HG03571 (cell line): Measurements from ENCODE around the gene FAM163B.
"Not testable (repeated sequence)": the region's sequence is repeated elsewhere in the genome, so short reads cannot be mapped to it uniquely, and the experiment has no call there.

Experiments used
- ATAC-seq: cut with Tn5 transposase; IDR thresholded peaks from one replicate; pipeline ENCODE4 v1.9.1; 2021; ENCODE audit not compliant: unreplicated experiment

FAM163B gene

GRCh38 chr9:133640160-133640559 lies 31.0 kb upstream of the FAM163B start:
- no peak for ATAC-seq

GRCh38 chr9:133639613-133640012 lies 30.4 kb upstream of the FAM163B start:
- ATAC-seq = no peak

GRCh38 chr9:133638711-133639110 lies 29.5 kb upstream of the FAM163B start:
- ATAC-seq = no peak

- ATAC-seq = no peak
Measured at GRCh38 chr9:133638076-133638475, 28.9 kb upstream of the FAM163B start.

- ATAC-seq = no peak
Measured at GRCh38 chr9:133637451-133638055, 28.4 kb upstream of the FAM163B start.

GRCh38 chr9:133636902-133637301 lies 27.7 kb upstream of the FAM163B start:
- ATAC-seq = no peak

- no peak for ATAC-seq
Measured at GRCh38 chr9:133635533-133636531, 26.6 kb upstream of the FAM163B start, which contains the start of gene DBH. Gene DBH (plus strand): TSS chr9:133636363. CDS start chr9:133636372, 9 bp downstream.

- ATAC-seq = no peak
Measured at GRCh38 chr9:133635098-133635497, 25.9 kb upstream of the FAM163B start.

- ATAC-seq = no peak
Measured at GRCh38 chr9:133634081-133634691, 25.0 kb upstream of the FAM163B start.

- ATAC-seq = no peak
Measured at GRCh38 chr9:133633681-133634080, 24.5 kb upstream of the FAM163B start.

GRCh38 chr9:133632806-133633680 lies 23.9 kb upstream of the FAM163B start:
- ATAC-seq = no peak

- no peak for ATAC-seq
Measured at GRCh38 chr9:133631111-133631510, 21.9 kb upstream of the FAM163B start.

- no peak for ATAC-seq
Measured at GRCh38 chr9:133629221-133630110, 20.3 kb upstream of the FAM163B start.

- ATAC-seq = no peak
Measured at GRCh38 chr9:133628766-133629165, 19.6 kb upstream of the FAM163B start.

- no peak for ATAC-seq
Measured at GRCh38 chr9:133627341-133627740, 18.2 kb upstream of the FAM163B start.

GRCh38 chr9:133626008-133626407 lies 16.8 kb upstream of the FAM163B start:
- ATAC-seq = not testable (repeated sequence)

GRCh38 chr9:133622555-133622954 lies 13.4 kb upstream of the FAM163B start:
- ATAC-seq = no peak

- no peak for ATAC-seq
Measured at GRCh38 chr9:133621725-133622267, 12.6 kb upstream of the FAM163B start.

- ATAC-seq = no peak
Measured at GRCh38 chr9:133619791-133620190, 10.6 kb upstream of the FAM163B start.
